ENCODE data around the gene IGSF11.

IGSF11 gene

GRCh38 chr3:118949113-118949760 is 85.4 kb downstream of the IGSF11 start:
- no peak for FAIRE-seq

DNA sequence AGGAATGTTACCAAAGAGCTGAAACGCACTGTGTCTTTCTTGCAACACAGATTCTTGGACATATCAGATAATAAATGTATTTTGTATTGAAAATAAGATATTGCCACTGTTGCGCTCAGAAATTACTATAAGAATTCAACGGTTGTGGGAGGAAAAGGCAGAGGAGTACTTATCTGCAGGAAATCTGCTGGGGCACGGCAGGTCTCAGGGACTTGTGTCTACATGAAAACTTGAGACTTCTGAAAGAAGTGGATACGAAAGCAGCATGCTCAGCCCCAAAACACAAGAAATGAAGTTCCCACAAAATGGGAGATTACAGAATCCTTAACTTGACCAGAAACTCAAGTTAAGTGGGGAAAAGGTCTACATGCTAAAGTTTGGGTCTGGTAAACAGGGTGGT is 86.5 kb downstream of the IGSF11 start:
- FAIRE-seq (no peak), DNase-seq (ENCODE audit: insufficient read length, low spot score) (no peak)
- TF ChIP-seq POLR2A (IDR thresholded peaks at IDR 0.05; ENCODE audit: low read depth, low read length): no peak

More at GRCh38 chr3:118949113-118949760, 85.4 kb downstream of the IGSF11 start:
- TF ChIP-seq POLR2A (IDR thresholded peaks at IDR 0.05; ENCODE audit: low read depth, low read length): no peak
- no peak for DNase-seq (ENCODE audit: insufficient read length, low spot score)

DNA sequence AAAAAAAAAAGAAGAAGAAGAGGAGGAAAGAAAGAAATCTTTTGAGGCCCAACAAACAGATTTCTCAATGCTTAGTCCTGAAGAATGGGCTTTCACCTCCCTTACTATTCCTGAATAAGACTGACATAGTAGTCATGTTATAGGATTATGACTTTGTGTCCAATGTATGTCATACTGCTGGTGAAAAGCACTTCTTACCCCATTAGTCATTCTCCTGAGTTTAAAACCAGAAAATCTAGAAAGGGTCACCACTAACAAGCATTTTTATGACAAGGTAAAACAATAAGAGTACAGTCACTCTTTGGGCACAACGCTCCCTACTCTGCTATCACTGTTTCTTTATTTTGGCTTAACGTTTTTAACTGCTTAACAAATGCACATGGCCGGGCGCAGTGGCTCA is 88.2 kb downstream of the IGSF11 start:
- no peak for TF ChIP-seq POLR2A (IDR thresholded peaks at IDR 0.05; ENCODE audit: low read depth, low read length)
- DNase-seq (ENCODE audit: insufficient read length, low spot score): no peak
- FAIRE-seq: no peak

- TF ChIP-seq POLR2A (IDR thresholded peaks at IDR 0.05; ENCODE audit: low read depth, low read length): no peak
- FAIRE-seq (no peak), DNase-seq (ENCODE audit: insufficient read length, low spot score) (no peak)
These were observed 88.8 kb downstream of the IGSF11 start for GRCh38 chr3:118945834-118946233.

DNA sequence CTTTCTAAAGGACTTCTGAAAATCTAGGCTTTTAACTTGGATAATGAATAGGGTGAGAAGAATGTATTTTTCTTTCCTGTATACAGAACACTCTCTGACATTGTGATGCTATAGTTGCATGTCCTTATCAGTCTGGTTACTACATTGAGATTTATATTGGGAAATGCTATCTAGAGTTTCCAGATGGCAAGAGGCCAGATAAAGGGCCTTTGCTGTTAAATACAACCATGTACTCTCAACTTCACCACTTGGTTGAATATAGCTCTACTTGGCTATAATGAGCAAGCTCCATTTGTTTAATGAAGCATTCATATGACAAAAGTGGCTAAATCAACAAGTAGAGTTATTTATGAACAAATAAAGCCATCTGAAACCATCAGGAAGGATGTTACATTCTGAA is 91.0 kb downstream of the IGSF11 start:
- FAIRE-seq: no peak
- TF ChIP-seq POLR2A (IDR thresholded peaks at IDR 0.05; ENCODE audit: low read depth, low read length): no peak
- no peak for DNase-seq (ENCODE audit: insufficient read length, low spot score)

- DNase-seq (ENCODE audit: insufficient read length, low spot score): no peak
- TF ChIP-seq POLR2A (IDR thresholded peaks at IDR 0.05; ENCODE audit: low read depth, low read length): no peak
These were observed 92.0 kb downstream of the IGSF11 start for GRCh38 chr3:118942671-118943070.

GRCh38 chr3:118942195-118942594 is 92.5 kb downstream of the IGSF11 start:
- DNase-seq (ENCODE audit: insufficient read length, low spot score): no peak
- FAIRE-seq: no peak
- TF ChIP-seq POLR2A (IDR thresholded peaks at IDR 0.05; ENCODE audit: low read depth, low read length): no peak

More at GRCh38 chr3:118942671-118943070, 92.0 kb downstream of the IGSF11 start:
- FAIRE-seq: no peak

DNA sequence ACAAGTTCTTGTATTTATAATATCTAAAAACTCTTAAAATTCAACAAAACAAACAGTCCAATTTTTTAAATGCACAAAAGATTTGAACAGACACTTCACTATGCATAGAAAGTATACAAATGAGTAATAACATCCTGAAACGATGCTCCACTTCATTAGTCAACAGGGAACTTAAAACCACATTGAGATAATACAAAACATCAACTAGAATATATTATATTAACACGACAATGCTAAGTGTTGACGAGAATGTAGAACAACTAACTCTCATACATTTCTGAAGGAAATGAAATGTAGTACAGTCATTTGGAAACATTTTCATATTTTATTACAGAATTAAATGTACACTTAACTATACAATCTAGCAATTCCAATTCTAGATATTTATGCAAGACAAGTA is 93.4 kb downstream of the IGSF11 start:
- FAIRE-seq: no peak
- no peak for TF ChIP-seq POLR2A (IDR thresholded peaks at IDR 0.05; ENCODE audit: low read depth, low read length)
- no peak for DNase-seq (ENCODE audit: insufficient read length, low spot score)

GRCh38 chr3:118938183-118938961 is 96.3 kb downstream of the IGSF11 start:
- DNase-seq (ENCODE audit: insufficient read length, low spot score) (peak; percentile 7), FAIRE-seq (peak; percentile 53)
- TF ChIP-seq POLR2A (IDR thresholded peaks at IDR 0.05; ENCODE audit: low read depth, low read length): no peak

- no peak for TF ChIP-seq POLR2A (IDR thresholded peaks at IDR 0.05; ENCODE audit: low read depth, low read length)
- FAIRE-seq (no peak), DNase-seq (ENCODE audit: insufficient read length, low spot score) (no peak)
These were observed 97.8 kb downstream of the IGSF11 start for GRCh38 chr3:118936811-118937210.

DNA sequence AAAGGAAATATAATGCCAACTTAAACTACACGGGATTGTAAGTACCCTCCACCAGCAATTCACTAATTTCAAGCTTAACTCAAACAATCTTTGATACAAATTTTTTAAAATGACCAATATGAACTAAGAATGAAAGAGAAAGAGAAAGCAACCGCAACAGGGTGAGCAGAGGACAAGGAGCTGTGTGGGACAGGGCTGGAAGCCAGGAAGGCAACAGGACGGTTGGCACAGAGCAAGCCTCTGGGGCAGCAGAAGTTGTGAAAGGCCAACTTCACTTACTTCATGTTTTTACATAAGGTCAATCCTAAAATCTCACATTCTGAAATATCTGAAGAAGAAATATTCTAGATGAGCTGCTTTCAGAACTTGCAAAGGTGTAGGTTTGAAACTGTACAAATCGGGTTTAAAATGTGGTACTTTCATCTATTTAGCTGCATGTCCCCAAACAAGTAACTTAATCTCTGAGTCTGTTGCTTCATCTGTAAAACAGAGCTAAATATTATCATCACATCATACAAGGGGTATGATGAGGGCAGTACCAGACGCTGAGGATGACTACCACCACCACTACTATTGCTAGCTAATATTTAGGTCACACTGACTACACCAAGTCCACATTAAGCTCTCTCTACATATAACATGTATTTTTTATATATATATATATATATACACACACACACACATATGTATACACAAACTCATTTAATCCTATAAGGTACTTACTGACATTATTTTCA is 101.7 kb downstream of the IGSF11 start:
- DNase-seq (ENCODE audit: insufficient read length, low spot score): no peak
- FAIRE-seq: no peak
- no peak for TF ChIP-seq POLR2A (IDR thresholded peaks at IDR 0.05; ENCODE audit: low read depth, low read length)

DNA sequence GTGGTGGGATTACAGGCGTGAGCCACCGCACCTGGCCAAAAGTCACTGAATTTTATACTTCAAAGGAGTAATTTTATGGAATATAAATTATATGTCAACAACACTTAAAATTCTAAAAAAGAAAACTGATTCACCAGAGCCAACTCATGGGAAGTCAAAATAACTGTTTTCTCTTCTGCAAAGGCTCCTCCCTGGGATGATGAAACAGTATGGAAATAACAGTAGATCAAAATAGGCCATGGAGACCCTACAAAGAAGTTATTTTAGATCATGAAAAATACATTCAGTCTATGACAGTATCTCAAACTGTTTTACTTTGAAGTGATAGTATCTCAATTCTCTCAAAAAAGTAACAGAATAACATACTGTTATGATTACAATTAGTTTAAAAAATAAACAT is 102.7 kb downstream of the IGSF11 start:
- DNase-seq (ENCODE audit: insufficient read length, low spot score) (no peak), FAIRE-seq (no peak)
- no peak for TF ChIP-seq POLR2A (IDR thresholded peaks at IDR 0.05; ENCODE audit: low read depth, low read length)

- FAIRE-seq (no peak), DNase-seq (ENCODE audit: insufficient read length, low spot score) (no peak)
- TF ChIP-seq POLR2A (IDR thresholded peaks at IDR 0.05; ENCODE audit: low read depth, low read length): no peak
These were observed 107.2 kb downstream of the IGSF11 start for GRCh38 chr3:118927449-118927848.

DNA sequence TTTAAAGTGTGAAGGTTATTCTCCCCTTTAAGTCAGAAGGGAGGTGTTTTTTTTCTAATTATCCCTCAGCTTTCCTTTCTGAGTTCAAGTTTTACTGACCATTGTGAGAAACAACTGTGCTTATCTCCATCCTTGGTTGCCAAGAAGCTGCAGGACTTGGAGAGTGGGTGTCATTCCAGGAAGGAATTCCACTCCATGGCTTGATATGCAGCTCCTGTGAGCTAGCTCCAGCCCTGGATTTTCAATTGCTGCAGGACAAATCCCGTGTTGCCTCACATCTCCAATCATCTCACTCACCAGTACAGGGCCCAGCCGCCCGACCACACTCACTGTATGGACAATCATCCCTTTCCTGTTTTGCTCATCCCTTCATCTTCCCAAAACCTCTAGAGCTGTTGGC is 122.5 kb downstream of the IGSF11 start:
- DNase-seq (ENCODE audit: insufficient read length, low spot score): no peak
- TF ChIP-seq POLR2A (IDR thresholded peaks at IDR 0.05; ENCODE audit: low read depth, low read length): no peak

More for the DNA sequence above, 122.5 kb downstream of the IGSF11 start:
- FAIRE-seq: no peak
